Stimulated activated CD4-positive, alpha-beta T cell treated with anti-CD3 and anti-CD28 coated beads, Interleukin-2, amount 100 ng/mL, for 24 hours (primary cell): ENCODE measurements around the gene NELFE.
"Not testable (repeated sequence)": the region's sequence is repeated elsewhere in the genome, so short reads cannot be mapped to it uniquely, and the experiment has no call there.

Experiments used
- DNase-seq, 2 donors: peaks; one replicate each; pipeline ENCODE4 v3.0.0-alpha.2; 2020

NELFE gene

DNA sequence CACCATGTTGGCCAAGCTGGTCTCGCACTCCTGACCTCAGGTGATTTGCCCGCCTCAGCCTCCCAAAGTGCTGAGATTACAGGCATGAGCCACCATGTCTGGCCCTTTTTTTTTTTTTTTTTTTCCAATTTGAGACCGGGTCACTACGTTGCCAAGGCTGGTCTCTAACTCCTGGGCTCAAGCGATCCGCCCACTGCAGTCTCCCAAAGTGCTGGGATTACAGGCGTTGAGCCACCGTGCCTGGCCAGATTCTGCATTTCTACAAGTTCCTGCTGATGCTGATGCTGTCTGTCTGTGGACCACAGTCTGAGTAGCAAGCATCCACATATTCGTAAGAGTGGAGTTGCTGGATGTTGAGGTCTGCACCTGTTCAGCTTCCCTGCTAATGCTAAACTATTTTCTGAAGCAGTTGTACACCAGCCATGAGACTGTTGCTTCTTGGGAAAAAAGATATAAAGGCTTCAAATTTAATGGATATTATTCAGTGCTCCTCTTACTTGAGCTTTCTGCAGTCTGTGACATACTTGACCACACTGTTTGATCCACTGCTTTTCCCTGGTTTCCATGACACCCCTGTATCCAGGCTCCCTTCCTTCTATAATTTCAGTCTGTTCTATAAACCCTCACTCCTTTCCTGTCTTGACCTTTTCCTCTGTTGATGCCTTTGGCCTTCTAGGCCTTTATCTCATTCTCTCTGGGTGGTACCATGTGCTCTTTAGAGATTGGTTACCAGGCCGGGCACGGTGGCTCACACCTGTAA, 46.8 kb downstream of the NELFE start:
- DNase-seq: no peak

DNA sequence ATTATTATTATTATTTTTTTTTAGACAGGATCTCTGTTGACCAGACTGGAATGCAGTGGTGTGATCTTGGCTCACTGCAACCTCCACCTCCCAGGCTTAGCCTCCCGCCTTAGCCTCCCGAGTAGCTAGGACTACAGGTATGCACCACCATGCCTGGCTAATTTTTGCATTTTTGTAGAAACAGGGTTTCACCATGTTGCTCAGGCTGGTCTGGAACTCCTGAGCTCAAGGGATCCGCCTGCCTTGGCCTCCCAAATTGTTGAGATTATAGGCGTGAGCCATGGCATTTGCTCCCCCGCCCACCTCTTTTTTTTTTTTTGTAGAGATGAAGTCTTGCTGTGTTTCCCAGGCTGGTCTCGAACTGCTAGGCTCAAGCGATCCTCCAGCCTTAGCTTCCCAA, 49.5 kb downstream of the NELFE start:
- DNase-seq: not testable (repeated sequence)

DNA sequence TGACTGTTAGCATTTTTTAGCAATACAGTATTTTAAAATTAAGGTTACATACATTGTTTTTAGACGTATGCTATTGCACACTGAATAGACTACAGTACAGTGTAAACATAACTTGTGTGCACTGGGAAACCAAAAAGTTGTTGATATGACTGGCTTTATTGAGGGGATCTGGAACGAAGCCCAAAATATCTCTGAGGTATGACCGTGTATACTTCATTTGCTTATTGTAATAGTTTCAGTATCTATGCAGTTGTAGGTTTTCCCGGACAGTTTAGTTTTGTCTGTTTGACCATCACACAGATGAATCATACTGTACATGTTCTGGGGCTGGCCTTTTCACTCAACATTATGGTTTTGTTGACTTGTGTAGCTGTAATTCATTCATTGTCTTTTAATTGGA, 50.0 kb downstream of the NELFE start:
- no peak for DNase-seq

GRCh38 chr6:31908255-31908654, 50.5 kb downstream of the NELFE start:
- DNase-seq: not testable (repeated sequence)

DNA sequence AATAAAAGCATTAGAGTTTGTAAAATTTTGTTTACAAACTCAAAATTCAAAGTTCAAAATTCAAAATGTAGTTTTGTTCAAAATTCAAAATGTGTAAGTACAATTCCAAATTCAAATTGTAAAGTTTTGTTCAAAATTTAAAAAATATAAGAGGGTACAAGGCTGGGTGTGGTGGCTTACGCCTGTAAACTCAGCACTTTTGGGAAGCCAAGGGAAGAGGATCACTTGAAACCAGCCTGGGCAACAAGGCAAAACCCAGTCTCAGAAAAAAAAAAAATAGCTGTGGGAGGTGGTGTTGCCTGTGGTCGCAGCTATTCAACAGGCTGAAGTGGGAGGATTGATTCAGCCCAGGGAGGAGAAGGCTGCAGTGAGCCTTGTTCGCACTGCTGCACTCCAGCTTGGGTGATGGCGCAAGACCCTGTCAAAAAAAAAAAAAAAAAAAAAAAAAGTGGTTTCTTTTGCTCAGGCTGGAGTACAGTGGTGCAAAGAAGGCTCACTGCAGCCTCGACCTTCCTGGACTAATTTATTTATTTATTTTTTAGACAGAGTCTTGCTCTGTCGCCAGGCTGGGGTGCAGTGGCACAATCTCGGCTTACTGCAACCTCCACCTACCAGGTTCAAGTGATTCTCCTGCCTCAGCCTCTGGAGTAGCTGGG, 51.5 kb downstream of the NELFE start:
- DNase-seq: no peak

- DNase-seq: not testable (repeated sequence)
Measured at GRCh38 chr6:31906727-31907126, 52.0 kb downstream of the NELFE start.

- DNase-seq: no peak
Measured at GRCh38 chr6:31906122-31906521, 52.6 kb downstream of the NELFE start.

DNA sequence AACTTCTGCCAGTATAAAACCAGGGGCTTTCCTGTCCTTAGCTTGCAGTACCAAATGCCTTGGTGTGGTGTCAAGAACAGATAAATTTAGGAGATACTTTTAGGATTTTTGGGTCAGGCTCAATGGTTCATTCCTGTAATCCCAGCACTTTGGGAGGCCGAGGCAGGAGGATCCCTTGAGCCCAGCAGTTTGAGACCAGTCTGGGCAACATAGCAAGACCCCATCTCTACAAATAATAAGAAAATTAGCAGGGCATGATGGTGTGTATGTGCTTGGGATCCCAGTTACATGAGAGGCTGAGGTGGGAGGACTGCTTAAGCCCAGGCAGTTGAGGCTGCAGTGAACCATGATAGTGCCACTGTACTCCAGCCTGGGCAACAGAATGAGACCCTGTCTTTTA, 53.7 kb downstream of the NELFE start:
- DNase-seq: no peak

- no peak for DNase-seq
Measured at GRCh38 chr6:31903957-31904356, 54.8 kb downstream of the NELFE start.
